Measurements from ENCODE around the gene ZDHHC4.

DNA sequence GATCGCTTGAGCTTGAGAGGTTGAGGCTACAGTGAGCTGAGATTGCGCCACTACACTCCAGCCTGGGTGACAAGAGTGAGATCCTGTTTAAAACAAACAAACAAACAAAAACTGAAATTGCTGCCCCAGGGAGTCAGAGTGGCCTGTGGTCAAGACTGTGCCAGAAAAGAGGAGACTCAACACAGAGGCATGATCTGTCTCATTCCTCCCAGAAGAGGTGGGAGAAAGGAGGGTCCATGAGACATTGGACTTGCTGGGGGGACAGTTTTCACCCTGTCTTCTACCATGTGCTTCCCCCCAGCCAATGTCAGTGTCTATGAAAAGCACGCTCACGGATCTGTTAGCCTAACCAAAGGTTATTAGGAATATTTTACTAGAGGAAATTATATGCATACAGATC is 41.4 kb downstream of the ZDHHC4 start:
- TF ChIP-seq, protein P1, sequence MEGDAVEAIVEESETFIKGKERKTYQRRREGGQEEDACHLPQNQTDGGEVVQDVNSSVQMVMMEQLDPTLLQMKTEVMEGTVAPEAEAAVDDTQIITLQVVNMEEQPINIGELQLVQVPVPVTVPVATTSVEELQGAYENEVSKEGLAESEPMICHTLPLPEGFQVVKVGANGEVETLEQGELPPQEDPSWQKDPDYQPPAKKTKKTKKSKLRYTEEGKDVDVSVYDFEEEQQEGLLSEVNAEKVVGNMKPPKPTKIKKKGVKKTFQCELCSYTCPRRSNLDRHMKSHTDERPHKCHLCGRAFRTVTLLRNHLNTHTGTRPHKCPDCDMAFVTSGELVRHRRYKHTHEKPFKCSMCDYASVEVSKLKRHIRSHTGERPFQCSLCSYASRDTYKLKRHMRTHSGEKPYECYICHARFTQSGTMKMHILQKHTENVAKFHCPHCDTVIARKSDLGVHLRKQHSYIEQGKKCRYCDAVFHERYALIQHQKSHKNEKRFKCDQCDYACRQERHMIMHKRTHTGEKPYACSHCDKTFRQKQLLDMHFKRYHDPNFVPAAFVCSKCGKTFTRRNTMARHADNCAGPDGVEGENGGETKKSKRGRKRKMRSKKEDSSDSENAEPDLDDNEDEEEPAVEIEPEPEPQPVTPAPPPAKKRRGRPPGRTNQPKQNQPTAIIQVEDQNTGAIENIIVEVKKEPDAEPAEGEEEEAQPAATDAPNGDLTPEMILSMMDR (IDR thresholded peaks at IDR 0.05): no peak
- no peak for TF ChIP-seq POLR2A (IDR thresholded peaks at IDR 0.05)
